ENCODE data around the gene PTGIS. TPM values are rescaled to one million over a fixed set of nuclear protein-coding genes. Genes with fewer than 3 reads are reported as not detected.
"Not testable (repeated sequence)": the region's sequence is repeated elsewhere in the genome, so short reads cannot be mapped to it uniquely, and the experiment has no call there.

Gene PTGIS
- total RNA-seq, 1 experiment from 2014 or later: not detected

DNA sequence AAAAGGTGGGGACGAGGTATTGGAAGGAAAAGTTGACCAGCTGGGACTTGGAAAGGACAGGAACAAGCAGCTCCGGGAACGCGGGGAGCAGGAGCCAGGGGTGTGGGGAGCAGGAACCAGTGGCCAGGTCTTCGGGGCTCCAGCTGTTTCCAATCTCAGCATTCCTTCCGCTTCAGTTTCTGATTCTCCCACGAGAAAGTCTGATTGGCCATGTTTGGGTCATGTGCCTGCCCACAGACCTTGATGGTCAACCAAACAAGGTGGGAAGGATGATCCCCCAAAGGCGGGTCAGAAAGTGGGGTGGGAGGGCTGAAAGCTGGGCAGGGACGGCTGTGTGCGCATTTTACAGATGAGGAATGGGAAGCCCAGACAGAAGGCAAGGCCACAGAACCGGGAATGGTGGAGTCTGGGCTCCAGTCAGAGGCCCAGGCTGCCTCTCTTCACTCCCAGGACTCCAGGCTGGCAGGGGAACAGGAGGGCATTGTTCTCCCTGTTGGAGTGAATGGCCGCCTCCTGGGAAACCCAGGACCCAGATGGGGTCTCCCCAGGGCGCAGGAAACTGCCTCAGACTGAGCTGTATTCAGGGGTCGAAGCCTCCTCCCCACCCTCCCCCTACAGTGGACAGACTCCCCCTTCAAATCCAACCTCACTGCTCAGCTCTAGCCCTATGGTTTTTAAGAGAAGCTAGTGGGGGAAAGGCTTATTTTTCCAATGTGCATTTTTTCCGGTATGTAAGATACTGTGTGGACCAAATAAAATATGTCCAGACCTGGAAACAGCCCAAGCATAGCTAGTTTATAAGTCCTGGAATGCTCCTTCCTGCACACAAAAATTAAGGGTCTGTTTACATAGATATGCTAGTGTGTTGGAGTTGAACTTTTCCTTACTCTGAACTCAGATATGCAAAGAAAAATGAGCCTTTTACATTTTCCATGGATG is 12.2 kb upstream of the PTGIS start:
- no peak for DNase-seq (ENCODE audit: low spot score)

DNA sequence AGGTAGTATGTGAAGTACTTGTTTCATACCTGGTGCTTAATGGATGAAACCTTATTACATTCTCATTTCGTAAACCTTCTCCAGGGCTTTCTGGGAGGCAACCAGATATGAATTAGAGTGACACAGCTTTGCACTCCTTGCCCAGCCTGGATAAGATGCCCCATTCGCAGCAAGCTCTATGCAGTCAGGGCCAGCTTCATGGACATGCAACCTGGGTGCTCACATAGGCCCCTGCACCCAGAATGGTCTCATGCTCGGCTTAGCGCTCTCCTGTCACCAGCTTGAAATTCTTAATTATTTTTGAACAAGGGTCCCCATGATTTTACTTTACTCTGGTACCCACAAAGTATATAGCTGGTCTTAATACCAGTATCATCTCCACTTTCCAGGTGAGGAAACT is 11.3 kb upstream of the PTGIS start:
- no peak for DNase-seq (ENCODE audit: low spot score)

GRCh38 chr20:49578436-49578835 is 10.5 kb upstream of the PTGIS start:
- DNase-seq (ENCODE audit: low spot score): no peak

DNA sequence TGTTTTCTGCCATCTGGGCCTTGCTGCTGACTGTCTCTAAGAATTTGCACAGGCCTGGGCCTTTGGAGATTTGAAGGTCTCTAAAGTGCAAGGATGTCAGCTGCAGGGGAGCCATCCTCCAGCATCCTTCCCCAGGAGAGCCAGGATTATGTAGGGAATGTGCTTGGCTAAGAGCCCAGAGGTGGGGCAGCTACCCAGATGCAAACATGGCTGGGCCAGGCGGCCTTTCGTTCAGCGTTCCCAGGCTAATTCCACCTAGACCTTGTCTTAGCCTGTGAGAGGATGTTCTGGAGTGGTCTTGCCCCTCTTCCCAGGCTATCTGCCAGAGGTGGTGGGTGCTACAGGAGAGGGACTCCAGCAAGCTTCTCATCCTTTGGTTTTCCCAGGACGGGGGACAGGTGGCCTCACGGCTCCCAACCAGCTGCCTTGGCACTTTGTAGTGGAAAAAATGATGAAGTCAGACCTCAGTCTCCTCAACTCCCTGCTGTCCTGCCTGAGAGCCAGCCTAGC is 7.7 kb upstream of the PTGIS start:
- DNase-seq (ENCODE audit: low spot score): peak; percentile 48

DNA sequence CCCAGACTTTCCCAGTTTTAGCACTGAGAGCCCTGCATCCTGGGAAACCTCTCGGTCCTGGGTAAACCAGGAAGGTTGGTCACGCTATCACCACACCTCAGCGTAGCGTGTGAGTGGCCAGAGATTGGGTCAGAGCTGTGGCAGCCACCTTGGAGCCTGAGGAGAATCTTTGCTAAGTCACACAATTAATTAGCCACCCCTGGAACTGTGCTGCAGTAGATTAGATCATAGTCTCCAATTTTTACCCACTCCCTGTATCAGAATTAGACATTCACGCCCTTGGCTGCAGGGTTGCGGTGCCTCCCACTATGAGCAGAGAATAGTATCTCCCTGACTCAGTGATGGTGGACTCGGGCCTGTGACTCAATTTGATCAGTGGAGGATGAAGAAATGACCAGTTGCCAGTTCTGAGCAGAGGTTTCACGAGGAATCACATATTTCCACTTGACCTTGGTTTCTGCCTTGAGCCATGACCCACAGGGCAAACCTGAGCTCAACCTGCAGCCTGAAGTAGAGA is 6.0 kb upstream of the PTGIS start:
- no peak for DNase-seq (ENCODE audit: low spot score)

DNA sequence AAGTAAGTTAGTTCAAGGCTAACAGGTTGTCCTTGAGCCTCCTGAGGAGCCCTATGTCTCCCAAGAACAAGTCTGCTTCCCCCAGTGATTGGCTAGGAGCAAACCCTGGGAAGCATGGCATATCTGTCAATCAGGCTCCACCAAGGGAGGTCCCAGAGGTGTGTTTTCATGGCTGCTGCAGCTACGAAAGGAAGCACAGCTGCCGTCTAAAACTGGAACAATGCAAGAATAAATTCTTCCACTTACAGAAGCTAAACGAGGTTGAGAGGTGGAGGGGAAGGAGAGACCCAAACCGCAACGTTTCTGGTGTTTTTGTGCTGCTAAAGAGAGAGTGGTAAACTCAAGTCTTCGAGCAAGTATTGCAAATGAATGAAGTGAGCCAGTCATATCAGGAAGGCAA is 4.9 kb upstream of the PTGIS start:
- no peak for DNase-seq (ENCODE audit: low spot score)

GRCh38 chr20:49571553-49571835 is 3.6 kb upstream of the PTGIS start:
- no peak for DNase-seq (ENCODE audit: low spot score)

- no peak for DNase-seq (ENCODE audit: low spot score)
Measured at GRCh38 chr20:49570828-49571552, 3.1 kb upstream of the PTGIS start.

GRCh38 chr20:49570161-49570827 is 2.4 kb upstream of the PTGIS start:
- DNase-seq (ENCODE audit: low spot score): no peak

- DNase-seq (ENCODE audit: low spot score): no peak
Measured at GRCh38 chr20:49569411-49570115, 1.6 kb upstream of the PTGIS start.

GRCh38 chr20:49568278-49569151 is 578 bp upstream of the PTGIS start:
- no peak for DNase-seq (ENCODE audit: low spot score)

DNA sequence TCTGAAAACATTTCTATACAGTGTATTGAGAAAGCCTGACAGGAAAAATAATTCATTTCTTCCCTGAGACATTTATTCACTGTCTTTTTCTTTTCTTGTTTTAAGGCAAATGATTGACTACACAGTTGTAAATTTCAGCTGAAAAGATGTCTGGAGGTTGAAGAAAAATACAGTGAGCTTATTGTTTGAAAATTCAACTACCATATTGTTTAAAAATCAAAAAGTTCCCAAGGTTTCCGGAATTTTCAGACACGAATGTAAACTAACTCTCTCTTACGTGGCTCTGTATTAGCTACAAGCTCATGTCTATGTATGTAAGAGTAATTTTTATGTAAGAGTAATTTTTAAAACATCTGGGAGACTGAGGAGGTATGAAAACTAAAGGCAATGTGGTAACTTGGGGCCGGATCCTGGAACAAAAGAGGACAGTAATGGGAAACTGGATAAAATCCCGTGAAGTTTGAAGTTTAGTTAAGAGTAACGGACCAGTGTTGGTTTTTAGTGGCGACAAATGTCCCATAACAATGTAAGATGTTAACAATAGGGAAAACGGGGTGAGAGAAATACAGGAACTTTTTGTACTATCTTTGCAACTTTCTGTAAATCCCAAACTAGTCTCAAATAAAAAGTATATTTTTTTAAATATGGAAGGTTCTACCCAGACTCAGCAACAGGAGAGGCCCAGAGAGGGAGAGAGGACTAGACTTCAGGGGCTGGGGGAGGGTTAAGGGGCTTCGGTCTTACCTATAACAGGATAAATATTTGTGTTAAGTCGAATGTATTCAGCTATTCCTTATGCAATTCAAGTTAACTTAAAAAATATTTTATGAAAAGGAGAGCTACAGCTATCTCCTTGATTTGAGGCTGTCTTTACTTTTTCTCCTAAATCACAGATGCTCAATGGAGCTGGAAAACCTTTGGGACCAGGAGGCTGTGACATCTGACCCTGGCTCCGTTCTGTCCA is 1.3 kb downstream of the PTGIS start:
- no peak for DNase-seq (ENCODE audit: low spot score)

DNA sequence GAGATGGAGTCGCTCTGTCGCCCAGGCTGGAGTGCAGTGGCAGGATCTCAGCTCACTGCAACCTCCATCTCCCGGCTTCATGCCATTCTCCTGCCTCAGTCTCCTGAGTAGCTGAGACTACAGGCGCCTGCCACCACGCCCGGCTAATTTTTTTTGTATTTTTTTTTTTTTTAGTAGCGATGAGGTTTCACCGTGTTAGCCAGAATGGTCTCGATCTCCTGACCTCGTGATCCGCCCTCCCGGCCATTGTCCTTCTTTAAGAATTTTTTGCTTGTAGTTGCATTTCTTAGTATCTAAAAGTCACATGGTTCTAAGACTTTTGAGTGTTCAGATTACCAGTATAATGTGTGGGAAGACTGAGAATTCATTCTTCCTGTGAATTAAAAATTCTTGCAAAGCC is 2.9 kb downstream of the PTGIS start:
- DNase-seq (ENCODE audit: low spot score): not testable (repeated sequence)

- DNase-seq (ENCODE audit: low spot score): no peak
Measured at GRCh38 chr20:49563015-49563980, 4.6 kb downstream of the PTGIS start.

DNA sequence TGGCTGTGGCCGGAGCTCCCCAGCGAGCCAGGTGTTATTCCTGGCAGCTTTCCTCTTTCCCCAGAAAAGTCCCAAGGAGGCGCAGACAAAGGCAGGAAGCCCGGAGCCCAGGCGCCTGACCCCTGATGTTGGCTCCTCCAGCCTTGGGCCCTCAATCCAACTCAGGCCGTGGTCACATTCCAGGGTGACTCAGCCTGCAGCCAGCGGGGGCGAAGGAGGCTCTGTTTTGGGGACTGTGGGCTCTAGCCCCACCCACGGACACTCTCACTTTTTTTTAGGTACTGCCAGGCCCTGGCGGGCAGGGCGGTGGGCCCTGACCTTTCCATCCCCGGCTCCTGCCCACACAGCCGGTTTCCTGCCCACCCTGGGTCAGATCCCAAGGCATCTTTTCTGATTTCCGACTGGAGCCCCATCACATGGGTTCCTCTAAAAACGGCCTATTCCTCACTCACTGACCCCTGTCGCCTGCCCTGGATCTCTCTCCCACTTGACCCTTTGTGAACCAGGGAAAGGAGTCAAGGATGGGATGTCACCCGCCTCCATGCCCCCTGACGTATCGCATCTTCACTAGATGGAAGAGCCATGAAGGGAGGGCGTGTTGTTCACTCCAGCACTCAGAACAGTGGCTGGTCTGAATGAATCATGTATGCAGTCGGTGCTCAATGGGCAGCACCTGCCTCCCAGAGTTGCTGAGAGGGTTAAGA is 5.5 kb downstream of the PTGIS start:
- DNase-seq (ENCODE audit: low spot score): no peak

DNA sequence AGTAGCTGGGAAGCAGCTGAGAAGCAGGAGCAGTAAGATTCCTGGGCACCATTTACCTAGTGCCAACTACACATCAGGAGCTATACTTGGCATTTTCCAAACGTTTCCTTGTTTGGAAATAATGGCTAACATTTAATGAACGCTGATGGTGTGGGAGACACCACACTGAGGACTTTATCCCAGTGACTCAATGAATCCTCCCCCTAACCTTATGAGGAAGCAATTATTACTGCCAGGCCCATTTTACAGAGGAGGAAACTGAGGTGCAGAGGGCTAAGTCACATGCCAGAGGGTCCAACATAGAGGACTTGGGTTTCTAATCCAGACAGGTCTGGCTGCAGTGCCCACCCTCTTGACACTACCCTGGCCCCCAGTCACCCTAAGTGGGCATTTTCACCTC is 6.1 kb downstream of the PTGIS start:
- no peak for DNase-seq (ENCODE audit: low spot score)

- DNase-seq (ENCODE audit: low spot score): no peak
Measured at GRCh38 chr20:49561256-49561655, 6.7 kb downstream of the PTGIS start.

Data from HT-29 (cell line).